Breast epithelium (tissue), 4 donors: ENCODE results near the gene GAB2. TPM values are rescaled to one million over a fixed set of nuclear protein-coding genes. Genes with fewer than 3 reads are reported as not detected.

ENCODE experiments used
- DNase-seq, 2 donors: peaks; one replicate each; pipeline ENCODE4 v3.0.0-alpha.2; 2019; ENCODE audit warnings: low spot score in 2 of 2
- H3K27ac ChIP-seq, 2 donors: fragments of 200-600 bp; sonication (generic) in 1 of 2; one replicate each; pipeline ENCODE4 v1.5.1; 2016 to 2019; ENCODE audit warnings: mild to moderate bottlenecking in 1 of 2
- H3K27me3 ChIP-seq, 2 donors: fragments of 200-600 bp; sonication (generic) in 1 of 2; one replicate each; pipeline versions ENCODE4 v1.5.1 to v1.6.0; 2017 to 2019; ENCODE audit warnings: control low read depth in 1 of 2, mild to moderate bottlenecking in 1 of 2
- H3K36me3 ChIP-seq: fragments of 200-600 bp; one replicate; pipeline ENCODE4 v1.5.1; 2019
- H3K4me1 ChIP-seq, 2 donors: fragments of 200-600 bp; sonication (generic); one replicate each; pipeline ENCODE4 v1.5.1; 2016 to 2019; ENCODE audit warnings: control low read depth in 1 of 2
- H3K4me3 ChIP-seq, 3 donors: fragments of 200-600 bp; sonication (generic); 1 replicate in 2 of 3; 2 replicates in 1 of 3; pipeline ENCODE4 v1.5.1; 2016 to 2019; ENCODE audit warnings: mild to moderate bottlenecking in 3 of 3, moderate library complexity in 2 of 3
- H3K9me3 ChIP-seq, 2 donors: fragments of 200-600 bp; sonication (generic) in 1 of 2; one replicate each; pipeline ENCODE4 v1.5.1; 2016 to 2019; ENCODE audit warnings: control low read depth in 1 of 2
- POLR2A ChIP-seq: fragments of 450-650 bp; IDR thresholded peaks from one replicate; pipeline ENCODE4 v1.6.1; 2016; ENCODE audit warnings: antibody characterized with exemption, mild to moderate bottlenecking, moderate library complexity
- POLR2AphosphoS5 ChIP-seq, 3 donors: sonication (generic); formaldehyde crosslinking; IDR thresholded peaks; one replicate each; pipeline ENCODE4 v1.6.1; 2017; ENCODE audit warnings: antibody characterized with exemption in 3 of 3
- intact Hi-C: fragments of 100-400 bp; cut with DNase I; formaldehyde crosslinking; loops from one replicate; pipeline ENCODE4 v1.15.1; 2023; ENCODE audit warnings: low total_unique reads
- total RNA-seq, 3 donors: library from RNA; depleted of rRNA; stranded (reverse); fragments of >200 nt; gene quantifications; one replicate each; pipeline ENCODE4 v1.1.0, GENCODE V29; 2016
- TF ChIP-seq, protein P1 (sequence below), 3 donors: fragments of 450-650 bp; IDR thresholded peaks; one replicate each; pipeline ENCODE4 v1.5.1; 2016 to 2017; ENCODE audit warnings: antibody characterized with exemption in 3 of 3, mild to moderate bottlenecking in 3 of 3, moderate library complexity in 3 of 3

Gene GAB2
- total RNA-seq, 3 donors from 2014 or later, result 22.9 to 43.8 (median 24.9) TPM

DNA sequence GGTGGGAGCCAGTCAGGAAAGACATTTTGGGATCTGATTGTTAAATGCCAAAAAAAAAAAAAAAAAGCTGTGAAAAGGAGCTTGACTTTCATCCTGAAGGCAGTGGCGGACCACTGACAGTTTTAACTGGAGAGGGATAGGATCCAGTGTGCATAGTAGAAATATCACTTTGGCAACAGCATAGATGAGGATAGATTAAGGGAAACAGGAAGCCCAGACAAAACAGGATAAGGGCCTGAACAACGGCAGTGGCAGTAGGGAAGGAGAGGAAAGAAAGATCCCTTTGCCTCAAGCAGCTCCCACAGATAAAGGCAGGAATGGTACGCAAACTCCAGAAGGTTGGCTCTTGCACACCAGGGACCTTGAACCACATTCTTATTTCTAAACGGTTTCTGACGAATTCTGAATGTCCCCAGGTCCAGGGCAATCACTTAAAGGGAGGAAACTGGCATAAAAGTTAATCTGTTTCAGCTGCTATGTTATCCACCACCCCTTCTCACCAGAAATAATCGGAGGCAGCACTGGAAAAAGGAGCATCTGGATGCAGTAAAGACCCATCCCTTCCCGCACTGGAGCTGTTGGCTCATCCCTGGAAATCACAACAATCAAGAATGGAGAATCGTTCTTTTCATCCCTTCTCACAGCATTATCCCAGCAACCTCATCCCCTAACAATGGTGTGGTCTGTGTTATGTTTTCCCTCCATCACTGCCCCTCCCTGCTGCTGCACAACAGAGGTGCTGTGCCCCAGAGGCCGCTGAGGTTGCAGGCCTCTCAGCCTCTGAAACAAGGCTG, 99.1 kb downstream of the GAB2 start:
- Histone ChIP-seq H3K4me1 (no peaks in the 10 kb centered on the region), H3K36me3 (no peaks in the 10 kb centered on the region), H3K27me3 (no peaks in the 10 kb centered on the region), H3K9me3 (no peaks in the 10 kb centered on the region), H3K27ac (peak overlapping the region; percentile 33 to 48), H3K4me3 (no peak overlapping the region)
- TF ChIP-seq, protein P1, sequence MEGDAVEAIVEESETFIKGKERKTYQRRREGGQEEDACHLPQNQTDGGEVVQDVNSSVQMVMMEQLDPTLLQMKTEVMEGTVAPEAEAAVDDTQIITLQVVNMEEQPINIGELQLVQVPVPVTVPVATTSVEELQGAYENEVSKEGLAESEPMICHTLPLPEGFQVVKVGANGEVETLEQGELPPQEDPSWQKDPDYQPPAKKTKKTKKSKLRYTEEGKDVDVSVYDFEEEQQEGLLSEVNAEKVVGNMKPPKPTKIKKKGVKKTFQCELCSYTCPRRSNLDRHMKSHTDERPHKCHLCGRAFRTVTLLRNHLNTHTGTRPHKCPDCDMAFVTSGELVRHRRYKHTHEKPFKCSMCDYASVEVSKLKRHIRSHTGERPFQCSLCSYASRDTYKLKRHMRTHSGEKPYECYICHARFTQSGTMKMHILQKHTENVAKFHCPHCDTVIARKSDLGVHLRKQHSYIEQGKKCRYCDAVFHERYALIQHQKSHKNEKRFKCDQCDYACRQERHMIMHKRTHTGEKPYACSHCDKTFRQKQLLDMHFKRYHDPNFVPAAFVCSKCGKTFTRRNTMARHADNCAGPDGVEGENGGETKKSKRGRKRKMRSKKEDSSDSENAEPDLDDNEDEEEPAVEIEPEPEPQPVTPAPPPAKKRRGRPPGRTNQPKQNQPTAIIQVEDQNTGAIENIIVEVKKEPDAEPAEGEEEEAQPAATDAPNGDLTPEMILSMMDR (IDR thresholded peaks at IDR 0.05), result no peak
- no peak for TF ChIP-seq POLR2A
- TF ChIP-seq POLR2AphosphoS5 (IDR thresholded peaks at IDR 0.05), result no peak
- intact Hi-C loops, result no loop called here
- no peak for DNase-seq

DNA sequence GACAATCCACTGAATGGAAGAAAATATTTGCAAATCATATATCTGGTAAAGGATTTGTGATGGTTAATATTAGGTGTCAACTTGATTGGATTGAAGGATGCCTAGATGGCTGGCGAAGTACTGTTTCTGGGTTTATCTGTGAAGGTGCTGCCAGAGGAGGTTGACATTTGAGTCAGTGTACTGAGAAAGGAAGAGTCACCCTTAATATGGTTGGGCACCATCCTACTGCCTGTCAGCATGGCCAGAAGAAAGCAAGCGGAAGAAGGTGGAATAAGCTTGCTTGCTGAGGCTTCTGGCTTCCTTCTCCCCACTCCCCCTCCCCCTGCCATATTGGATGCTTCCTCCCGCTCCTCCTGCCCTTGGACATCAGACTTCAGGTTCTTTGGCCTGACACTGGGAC, 101.9 kb downstream of the GAB2 start:
- TF ChIP-seq POLR2A (no peak), POLR2AphosphoS5 (IDR thresholded peaks at IDR 0.05) (no peak)
- TF ChIP-seq, protein P1 (IDR thresholded peaks at IDR 0.05), result no peak
- Histone ChIP-seq H3K36me3 (no peaks in the 10 kb centered on the region), H3K27me3 (no peaks in the 10 kb centered on the region), H3K4me3 (no peak overlapping the region), H3K27ac (no peak overlapping the region), H3K9me3 (no peaks in the 10 kb centered on the region), H3K4me1 (peaks cover 4% of the 10 kb centered on the region in 2 donors)
- no peak for DNase-seq
- intact Hi-C loops, result no loop called here

GRCh38 chr11:78314762-78315161, 102.9 kb downstream of the GAB2 start:
- no peak overlapping the region for H3K27ac ChIP-seq
- TF ChIP-seq, protein P1 (IDR thresholded peaks at IDR 0.05), result no peak
- TF ChIP-seq POLR2A (no peak), POLR2AphosphoS5 (IDR thresholded peaks at IDR 0.05) (no peak)
- intact Hi-C loops, result no loop called here
- H3K4me1 ChIP-seq, result peaks cover 4% of the 10 kb centered on the region in 2 donors
- no peaks in the 10 kb centered on the region for H3K27me3 ChIP-seq
- H3K9me3 ChIP-seq, result no peaks in the 10 kb centered on the region
- DNase-seq, result no peak
- H3K36me3 ChIP-seq, result no peaks in the 10 kb centered on the region
- no peak overlapping the region for H3K4me3 ChIP-seq

DNA sequence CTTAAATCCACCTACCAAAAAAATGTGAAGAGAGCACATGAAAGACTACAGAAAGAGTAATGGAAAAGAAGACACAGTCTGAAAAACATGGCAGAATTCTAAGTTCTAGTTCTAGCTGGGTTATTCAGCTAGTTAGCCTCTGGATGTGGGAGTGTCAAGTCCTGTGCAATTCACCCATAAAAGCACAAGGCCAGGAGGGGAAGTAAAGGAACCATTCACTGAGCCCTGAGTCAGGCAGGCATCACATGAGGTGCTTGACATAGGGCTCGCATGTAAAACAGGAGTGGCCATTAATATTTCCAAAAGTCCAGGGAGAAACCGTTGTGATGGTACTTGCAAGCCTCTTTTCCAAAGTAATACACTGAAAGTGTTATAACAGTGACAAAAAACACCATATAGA, 103.7 kb downstream of the GAB2 start:
- Histone ChIP-seq H3K4me3 (no peak overlapping the region), H3K4me1 (peaks cover 4% of the 10 kb centered on the region in 2 donors), H3K27ac (no peak overlapping the region), H3K9me3 (no peaks in the 10 kb centered on the region), H3K36me3 (no peaks in the 10 kb centered on the region), H3K27me3 (no peaks in the 10 kb centered on the region)
- intact Hi-C loops, result no loop called here
- TF ChIP-seq, protein P1 (IDR thresholded peaks at IDR 0.05), result no peak
- no peak for TF ChIP-seq POLR2A
- TF ChIP-seq POLR2AphosphoS5 (IDR thresholded peaks at IDR 0.05), result no peak
- no peak for DNase-seq

DNA sequence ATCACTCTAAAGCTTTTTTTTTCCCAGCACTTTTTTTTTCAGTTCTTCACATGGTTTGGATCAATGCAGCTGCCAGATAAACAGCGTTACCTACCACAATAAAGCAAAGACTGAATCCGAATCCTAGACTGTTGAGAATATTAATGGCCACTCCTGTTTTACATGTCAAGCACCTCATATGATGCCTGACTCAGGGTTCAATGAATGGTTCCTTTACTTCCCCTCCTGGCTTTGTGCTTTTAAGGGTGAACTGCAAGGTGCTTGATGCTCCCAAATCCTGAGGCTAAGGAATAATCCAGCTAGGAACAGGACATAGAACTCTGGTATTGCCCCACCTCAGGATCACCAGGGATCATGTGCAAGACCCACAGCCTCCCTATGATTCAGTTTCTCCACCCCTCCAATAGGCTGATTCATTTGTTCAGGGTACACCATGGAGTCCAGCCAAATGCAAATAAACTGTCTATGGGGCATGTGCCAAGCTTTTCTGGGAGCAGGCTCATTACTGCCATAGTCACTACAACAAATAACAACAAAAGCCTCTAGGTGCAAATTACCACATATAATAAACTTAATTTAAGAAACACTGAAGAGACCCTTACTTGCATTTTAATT, 104.3 kb downstream of the GAB2 start:
- Histone ChIP-seq H3K4me3 (no peak overlapping the region), H3K9me3 (no peaks in the 10 kb centered on the region), H3K4me1 (peaks cover 4% of the 10 kb centered on the region in 2 donors), H3K27me3 (no peaks in the 10 kb centered on the region), H3K36me3 (no peaks in the 10 kb centered on the region), H3K27ac (peak overlapping the region in 1 of 2 donors; percentile 23)
- intact Hi-C loops, result no loop called here
- TF ChIP-seq POLR2A (no peak), POLR2AphosphoS5 (IDR thresholded peaks at IDR 0.05) (no peak)
- TF ChIP-seq, protein P1 (IDR thresholded peaks at IDR 0.05), result no peak
- no peak for DNase-seq
